Parathyroid adenoma (tissue), 2 donors: Measurements from ENCODE around the gene PELO.
A peak's percentile ranks its signal among the peaks of the same experiment; 100 is the strongest.

ENCODE experiments used
- H2AFZ ChIP-seq: fragments of 300-600 bp; sonication (generic); one replicate; pipeline ENCODE4 v1.7.0; 2017; ENCODE audit warnings: antibody characterized with exemption, mild to moderate bottlenecking
- H3K27ac ChIP-seq: fragments of 300-600 bp; sonication (generic); one replicate; pipeline ENCODE4 v1.7.0; 2017
- H3K27me3 ChIP-seq: fragments of 300-600 bp; sonication (generic); one replicate; pipeline ENCODE4 v1.7.0; 2017; ENCODE audit warnings: low read length; ENCODE audit not compliant: control insufficient read depth, insufficient read depth
- H3K36me3 ChIP-seq: fragments of 300-600 bp; sonication (generic); one replicate; pipeline ENCODE4 v1.7.0; 2017; ENCODE audit warnings: low read length; ENCODE audit not compliant: control insufficient read depth, insufficient read depth
- H3K4me1 ChIP-seq: fragments of 300-600 bp; sonication (generic); one replicate; pipeline ENCODE4 v1.7.0; 2017; ENCODE audit warnings: control low read depth
- H3K4me2 ChIP-seq: fragments of 300-600 bp; sonication (generic); one replicate; pipeline ENCODE4 v1.7.0; 2017; ENCODE audit warnings: low read length
- H3K4me3 ChIP-seq: fragments of 300-600 bp; sonication (generic); one replicate; pipeline ENCODE4 v1.7.0; 2017; ENCODE audit warnings: low read depth, low read length
- H3K79me2 ChIP-seq: fragments of 300-600 bp; sonication (generic); one replicate; pipeline ENCODE4 v1.7.0; 2017; ENCODE audit warnings: control low read depth
- H3K9ac ChIP-seq: fragments of 300-600 bp; sonication (generic); one replicate; pipeline ENCODE4 v1.7.0; 2017; ENCODE audit warnings: mild to moderate bottlenecking
- H3K9me3 ChIP-seq: fragments of 300-600 bp; sonication (generic); one replicate; pipeline ENCODE4 v1.7.0; 2017; ENCODE audit warnings: low read length; ENCODE audit not compliant: control insufficient read depth
- TF ChIP-seq, protein P1 (sequence below): fragments of 300-600 bp; sonication (generic); IDR thresholded peaks from one replicate; pipeline ENCODE4 v1.7.0; 2017; ENCODE audit warnings: antibody characterized with exemption, mild to moderate bottlenecking
- donor health status: primary hyperparathyroidism.

Gene PELO

DNA sequence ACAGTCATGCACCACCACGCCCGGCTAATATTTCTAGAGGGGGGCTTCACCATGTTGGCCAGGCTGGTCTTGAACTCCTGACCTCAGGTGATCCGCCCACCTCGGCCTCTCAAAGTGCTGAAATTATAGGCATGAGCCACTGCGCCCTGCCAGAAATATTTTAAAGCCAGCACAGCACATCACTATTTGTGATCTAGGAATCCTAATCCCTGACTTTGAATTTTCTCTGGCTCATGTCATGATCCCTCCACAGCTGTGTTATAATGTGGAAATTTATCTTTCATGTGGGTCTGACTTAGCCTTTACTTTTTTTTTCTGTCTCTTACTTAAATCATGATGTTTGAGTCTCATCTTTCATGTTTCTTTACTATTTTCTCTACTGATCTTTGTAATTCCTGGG, 18.7 kb upstream of the PELO start:
- no peak overlapping the region for H3K27ac ChIP-seq
- no peaks in the 10 kb centered on the region for H3K36me3 ChIP-seq
- H2AFZ ChIP-seq = no peak overlapping the region
- peaks cover 10% of the 10 kb centered on the region for H3K4me1 ChIP-seq
- no peak overlapping the region for H3K4me2 ChIP-seq
- no peak overlapping the region for H3K9ac ChIP-seq
- H3K79me2 ChIP-seq = no peaks in the 10 kb centered on the region
- no peaks in the 10 kb centered on the region for H3K9me3 ChIP-seq
- TF ChIP-seq, protein P1, sequence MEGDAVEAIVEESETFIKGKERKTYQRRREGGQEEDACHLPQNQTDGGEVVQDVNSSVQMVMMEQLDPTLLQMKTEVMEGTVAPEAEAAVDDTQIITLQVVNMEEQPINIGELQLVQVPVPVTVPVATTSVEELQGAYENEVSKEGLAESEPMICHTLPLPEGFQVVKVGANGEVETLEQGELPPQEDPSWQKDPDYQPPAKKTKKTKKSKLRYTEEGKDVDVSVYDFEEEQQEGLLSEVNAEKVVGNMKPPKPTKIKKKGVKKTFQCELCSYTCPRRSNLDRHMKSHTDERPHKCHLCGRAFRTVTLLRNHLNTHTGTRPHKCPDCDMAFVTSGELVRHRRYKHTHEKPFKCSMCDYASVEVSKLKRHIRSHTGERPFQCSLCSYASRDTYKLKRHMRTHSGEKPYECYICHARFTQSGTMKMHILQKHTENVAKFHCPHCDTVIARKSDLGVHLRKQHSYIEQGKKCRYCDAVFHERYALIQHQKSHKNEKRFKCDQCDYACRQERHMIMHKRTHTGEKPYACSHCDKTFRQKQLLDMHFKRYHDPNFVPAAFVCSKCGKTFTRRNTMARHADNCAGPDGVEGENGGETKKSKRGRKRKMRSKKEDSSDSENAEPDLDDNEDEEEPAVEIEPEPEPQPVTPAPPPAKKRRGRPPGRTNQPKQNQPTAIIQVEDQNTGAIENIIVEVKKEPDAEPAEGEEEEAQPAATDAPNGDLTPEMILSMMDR = no peak
- H3K4me3 ChIP-seq = no peak overlapping the region
- H3K27me3 ChIP-seq = no peaks in the 10 kb centered on the region

DNA sequence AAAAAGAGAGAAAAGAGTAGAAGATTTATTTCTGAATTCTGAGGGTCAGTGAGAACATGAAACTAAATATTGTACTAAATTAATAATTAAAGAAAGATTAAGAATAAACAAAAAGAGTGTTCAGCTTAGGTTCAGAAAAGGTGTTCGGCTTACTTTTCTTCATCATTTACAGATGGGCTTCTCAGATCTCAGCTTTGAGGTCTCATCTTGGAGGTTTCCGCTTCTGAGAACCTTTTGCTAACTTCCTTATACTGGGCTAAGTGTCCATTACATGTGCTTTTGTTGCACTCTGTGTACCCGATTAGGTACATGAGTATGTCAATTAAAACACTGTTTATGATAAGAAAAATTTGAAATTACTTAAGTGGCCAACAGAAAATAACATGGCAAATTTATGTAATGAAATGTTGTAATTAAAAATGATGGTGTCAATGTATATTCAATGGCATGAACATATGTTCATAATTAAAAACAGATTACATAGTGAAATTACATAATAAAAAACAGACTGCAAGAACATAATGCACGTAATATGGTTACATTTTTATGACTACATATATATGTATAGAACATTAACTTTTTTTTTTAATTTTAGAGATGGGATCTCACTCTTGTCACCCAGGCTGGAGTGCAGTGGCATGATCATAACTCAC, 17.3 kb upstream of the PELO start:
- H3K79me2 ChIP-seq = no peaks in the 10 kb centered on the region
- H3K4me3 ChIP-seq = no peak overlapping the region
- no peak overlapping the region for H3K27ac ChIP-seq
- H3K4me2 ChIP-seq = no peak overlapping the region
- TF ChIP-seq, protein P1 = no peak
- H3K4me1 ChIP-seq = peaks cover 10% of the 10 kb centered on the region
- H3K36me3 ChIP-seq = no peaks in the 10 kb centered on the region
- H2AFZ ChIP-seq = no peak overlapping the region
- H3K9me3 ChIP-seq = no peaks in the 10 kb centered on the region
- no peak overlapping the region for H3K9ac ChIP-seq
- H3K27me3 ChIP-seq = no peaks in the 10 kb centered on the region

DNA sequence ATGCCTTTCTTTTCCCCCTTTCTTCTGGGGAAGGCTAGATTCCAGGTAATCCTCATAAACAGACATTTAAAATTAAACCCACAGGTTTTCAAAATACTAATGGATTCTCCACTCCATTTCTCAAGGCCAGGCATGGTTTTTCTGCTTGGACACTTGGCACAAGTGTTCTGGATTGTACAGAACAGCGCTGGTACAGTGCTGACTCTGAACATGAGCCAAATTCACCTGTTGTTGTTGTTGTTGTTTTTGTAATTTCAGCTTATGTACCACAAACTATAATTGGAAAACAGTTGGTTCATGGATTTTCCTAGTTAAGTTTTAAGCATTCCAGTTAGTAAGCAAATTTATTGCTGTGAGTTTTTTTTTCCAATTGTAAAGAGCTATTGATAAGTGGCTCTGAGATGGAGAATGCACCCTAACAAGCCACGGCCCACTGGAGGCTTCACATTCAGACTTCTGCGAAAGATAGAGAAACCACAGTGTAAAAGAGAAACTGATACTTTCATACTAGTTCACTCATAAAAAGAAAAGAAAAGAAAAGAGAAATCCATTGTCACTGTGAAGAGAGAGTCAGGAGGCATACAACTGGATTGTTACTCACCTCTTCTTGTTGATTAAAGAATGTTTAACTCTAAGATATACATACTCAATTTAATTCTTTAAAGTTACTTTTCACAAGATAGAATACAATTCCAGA, 16.2 kb upstream of the PELO start:
- Histone ChIP-seq H3K27me3 (no peaks in the 10 kb centered on the region), H3K4me1 (peaks cover 10% of the 10 kb centered on the region), H3K79me2 (no peaks in the 10 kb centered on the region), H2AFZ (peak overlapping the region; percentile 31), H3K36me3 (no peaks in the 10 kb centered on the region), H3K27ac (no peak overlapping the region), H3K4me3 (no peak overlapping the region), H3K9me3 (no peaks in the 10 kb centered on the region), H3K9ac (no peak overlapping the region), H3K4me2 (no peak overlapping the region)
- TF ChIP-seq, protein P1 = no peak

GRCh38 chr5:52772668-52773067, 15.0 kb upstream of the PELO start:
- H3K9ac ChIP-seq = no peak overlapping the region

More at GRCh38 chr5:52772668-52773067, 15.0 kb upstream of the PELO start:
- no peaks in the 10 kb centered on the region for H3K27me3 ChIP-seq
- no peaks in the 10 kb centered on the region for H3K79me2 ChIP-seq
- no peak overlapping the region for H3K4me2 ChIP-seq
- H3K9me3 ChIP-seq = no peaks in the 10 kb centered on the region
- H2AFZ ChIP-seq = no peak overlapping the region
- H3K27ac ChIP-seq = no peak overlapping the region
- H3K4me3 ChIP-seq = no peak overlapping the region
- no peaks in the 10 kb centered on the region for H3K36me3 ChIP-seq
- TF ChIP-seq, protein P1 = no peak
- H3K4me1 ChIP-seq = peaks cover 3% of the 10 kb centered on the region
